ENCODE data around the gene MFAP2.
"Not testable (repeated sequence)": the region's sequence is repeated elsewhere in the genome, so short reads cannot be mapped to it uniquely, and the experiment has no call there.

MFAP2 gene

DNA sequence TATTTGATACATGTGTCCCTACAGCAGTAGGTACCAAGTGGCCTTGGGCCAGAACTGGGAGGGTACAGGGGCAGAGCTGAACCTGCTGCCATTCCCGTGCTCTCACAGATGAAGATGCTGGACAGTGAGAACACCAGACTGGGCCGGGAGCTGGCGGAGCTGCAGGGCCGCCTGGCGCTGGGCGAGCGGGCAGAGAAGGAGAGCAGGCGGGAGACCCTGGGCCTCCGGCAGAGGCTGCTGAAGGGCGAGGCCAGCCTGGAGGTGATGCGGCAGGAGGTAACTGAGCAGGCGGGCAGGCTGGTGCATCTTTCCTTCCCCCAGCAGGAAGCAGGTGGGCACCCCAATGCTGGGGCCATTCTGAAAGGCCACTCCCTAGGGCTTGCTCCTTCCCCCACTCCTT lies 21.9 kb downstream of the MFAP2 start:
- no peak for DNase-seq

DNA sequence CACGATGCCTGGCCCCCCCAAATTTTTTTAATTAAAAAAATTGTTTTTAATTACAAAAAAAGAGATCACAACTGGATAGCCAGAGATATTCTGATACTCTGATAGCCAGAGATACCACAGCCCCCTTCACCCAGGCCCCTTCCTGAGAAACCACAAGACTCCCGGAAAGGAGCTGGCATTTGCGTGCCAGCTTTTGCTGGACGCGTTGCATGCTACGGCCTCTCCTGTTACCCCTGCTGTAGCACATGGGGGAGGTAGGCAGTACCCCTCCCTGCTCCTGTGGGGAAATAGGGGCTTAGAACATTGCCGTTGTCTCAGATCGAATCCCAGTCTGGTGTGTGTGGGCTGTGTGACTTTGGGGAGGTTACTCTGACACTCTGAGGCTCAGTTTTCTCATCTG lies 22.7 kb downstream of the MFAP2 start:
- DNase-seq, result no peak

DNA sequence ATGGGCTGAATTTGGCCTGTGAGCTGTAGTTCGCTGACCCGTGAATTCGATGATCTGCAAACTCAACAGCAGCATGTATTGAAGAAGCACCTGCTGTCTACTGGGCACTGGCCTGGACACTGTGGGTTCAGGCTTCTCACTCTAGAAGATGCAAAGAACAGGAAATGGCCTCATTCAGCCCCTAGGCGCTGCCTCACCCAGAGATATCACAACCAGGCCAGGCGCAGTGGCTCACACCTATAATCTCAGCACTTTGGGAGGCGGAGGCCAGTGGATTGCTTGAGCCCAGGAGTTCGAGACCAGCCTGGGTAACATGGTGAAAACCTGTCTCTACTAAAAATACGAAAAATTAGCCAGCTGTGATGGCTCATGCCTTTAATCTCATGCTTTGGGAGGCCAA lies 23.6 kb downstream of the MFAP2 start:
- no peak for DNase-seq

DNA sequence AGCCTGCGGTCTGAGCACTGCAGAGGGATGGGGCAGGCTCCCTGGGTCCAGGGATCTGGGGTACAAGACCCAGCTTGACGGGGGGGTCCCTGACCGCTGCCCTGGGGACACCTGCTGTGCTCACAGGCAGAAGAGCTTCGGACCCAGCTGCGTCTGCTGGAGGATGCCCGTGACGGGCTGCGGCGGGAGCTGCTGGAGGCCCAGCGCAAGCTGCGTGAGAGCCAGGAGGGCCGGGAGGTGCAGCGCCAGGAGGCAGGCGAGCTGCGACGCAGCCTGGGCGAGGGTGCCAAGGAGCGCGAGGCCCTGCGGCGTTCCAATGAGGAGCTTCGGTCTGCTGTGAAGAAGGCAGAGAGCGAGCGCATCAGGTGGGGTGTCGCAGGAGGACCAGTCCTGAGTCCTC lies 25.2 kb downstream of the MFAP2 start:
- DNase-seq, result no peak

DNA sequence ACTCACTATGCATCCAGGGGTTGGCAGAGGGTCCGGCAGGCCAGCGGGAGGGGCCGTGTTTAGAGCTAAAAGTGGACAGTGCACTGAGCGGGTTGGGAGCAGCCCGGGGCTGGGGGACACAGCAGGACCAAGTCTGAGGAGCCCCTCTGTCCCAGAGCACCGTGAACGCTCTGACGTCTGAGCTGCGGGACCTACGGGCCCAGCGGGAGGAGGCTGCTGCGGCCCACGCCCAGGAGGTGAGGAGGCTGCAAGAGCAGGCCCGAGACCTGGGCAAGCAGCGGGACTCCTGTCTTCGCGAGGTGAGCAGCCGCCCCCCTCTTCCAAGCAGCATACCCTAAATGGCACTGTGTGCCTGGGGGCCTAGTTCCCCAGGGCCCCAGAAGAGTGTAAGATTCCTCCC lies 25.8 kb downstream of the MFAP2 start:
- no peak for DNase-seq

DNA sequence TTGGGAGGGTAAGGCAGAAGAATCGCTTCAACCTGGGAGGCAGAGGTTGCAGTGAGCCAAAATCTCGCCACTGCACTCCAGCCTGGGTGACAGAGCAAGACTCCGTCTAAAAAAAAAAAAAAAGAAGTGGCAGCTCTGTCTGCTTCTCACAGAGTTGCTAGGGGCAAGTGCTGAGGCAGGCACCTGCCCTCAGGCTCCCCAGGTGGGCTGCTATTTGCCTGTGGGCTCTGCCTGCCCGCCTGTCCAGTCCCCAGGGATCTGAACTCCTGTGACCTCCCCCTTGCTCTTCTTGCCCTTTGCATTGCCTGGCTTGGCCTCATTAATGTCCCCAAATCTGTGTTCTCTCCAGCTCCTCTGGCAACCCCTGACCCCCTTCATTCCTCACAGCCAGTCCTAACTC lies 28.0 kb downstream of the MFAP2 start:
- not testable (repeated sequence) for DNase-seq

DNA sequence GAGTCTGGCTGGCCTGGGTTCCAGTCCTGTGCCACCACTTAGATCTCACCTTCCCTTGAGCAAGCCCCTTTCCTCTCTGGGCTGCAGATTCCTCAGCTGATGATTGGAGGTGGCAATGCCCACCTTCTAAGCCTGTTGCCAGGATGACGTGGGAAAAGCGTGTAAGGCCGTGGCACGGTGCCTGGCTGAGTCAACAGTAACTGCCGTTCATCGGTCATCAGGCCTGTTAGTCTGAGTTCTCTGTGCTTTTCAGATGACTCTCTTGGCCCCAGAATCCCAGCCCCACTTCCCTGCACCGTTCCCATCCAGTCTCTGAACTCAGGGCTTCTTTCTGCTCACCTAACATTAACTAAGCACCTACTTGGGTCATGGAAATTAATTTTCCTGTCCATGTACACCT lies 31.4 kb downstream of the MFAP2 start:
- not testable (repeated sequence) for DNase-seq

DNA sequence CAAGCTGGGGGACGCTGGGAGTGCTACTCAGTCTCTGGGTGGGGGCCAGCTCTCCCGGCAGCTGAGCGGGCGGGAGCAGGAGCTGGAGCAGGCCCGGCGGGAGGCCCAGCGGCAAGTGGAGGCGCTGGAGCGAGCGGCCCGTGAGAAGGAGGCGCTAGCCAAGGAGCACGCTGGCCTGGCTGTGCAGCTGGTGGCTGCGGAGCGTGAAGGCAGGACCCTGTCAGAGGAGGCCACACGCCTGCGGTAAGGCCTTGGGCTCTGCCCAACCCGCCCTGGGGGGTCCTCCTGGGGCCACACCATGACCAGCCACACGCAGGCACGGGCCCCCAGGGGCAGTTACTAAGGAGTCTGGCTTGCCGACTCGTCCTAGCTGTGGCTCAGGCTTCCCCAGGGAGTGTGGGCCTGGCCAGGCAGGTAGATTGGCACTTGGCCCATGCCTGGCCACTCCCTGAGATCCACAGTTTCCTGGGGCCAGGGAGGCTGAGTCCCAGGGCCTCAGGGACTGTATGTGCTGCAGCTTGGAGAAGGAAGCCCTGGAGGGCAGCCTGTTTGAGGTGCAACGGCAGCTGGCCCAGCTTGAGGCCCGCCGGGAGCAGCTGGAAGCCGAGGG lies 32.0 kb downstream of the MFAP2 start:
- DNase-seq, result not testable (repeated sequence)

DNA sequence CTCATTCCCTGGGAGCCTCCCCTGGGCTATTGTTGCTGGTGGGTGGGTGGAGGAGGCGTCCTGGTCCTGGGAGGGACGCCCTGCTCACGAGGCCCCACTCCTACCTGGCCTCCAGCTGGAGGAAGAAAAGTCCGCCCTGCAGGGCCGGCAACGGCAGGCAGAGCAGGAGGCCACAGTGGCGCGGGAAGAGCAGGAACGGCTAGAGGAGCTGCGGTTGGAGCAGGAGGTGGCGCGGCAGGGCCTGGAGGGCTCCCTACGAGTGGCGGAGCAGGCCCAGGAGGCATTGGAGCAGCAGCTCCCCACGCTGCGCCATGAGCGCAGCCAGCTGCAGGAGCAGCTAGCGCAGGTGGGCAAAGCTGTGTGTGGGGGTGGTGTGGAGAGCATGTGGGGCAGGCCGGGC lies 33.8 kb downstream of the MFAP2 start:
- DNase-seq, result no peak

DNA sequence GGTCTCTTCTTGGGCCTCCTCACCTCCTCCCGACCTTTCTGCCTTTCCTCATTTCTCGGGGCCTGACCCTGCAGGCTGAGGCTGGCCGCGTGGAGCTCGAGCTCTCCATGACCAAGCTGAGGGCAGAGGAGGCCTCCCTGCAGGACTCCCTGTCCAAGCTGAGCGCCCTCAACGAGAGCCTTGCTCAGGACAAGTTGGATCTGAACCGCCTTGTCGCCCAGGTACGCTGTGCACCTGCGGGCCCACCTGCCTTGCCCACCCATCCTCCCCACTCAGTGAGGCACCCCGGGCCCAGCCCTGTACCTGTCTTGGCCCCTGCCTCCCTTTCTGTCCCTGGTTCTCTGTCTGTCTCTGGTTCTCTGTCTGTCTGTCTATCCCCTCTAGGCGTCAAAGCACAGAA lies 34.2 kb downstream of the MFAP2 start:
- DNase-seq, result not testable (repeated sequence)

DNA sequence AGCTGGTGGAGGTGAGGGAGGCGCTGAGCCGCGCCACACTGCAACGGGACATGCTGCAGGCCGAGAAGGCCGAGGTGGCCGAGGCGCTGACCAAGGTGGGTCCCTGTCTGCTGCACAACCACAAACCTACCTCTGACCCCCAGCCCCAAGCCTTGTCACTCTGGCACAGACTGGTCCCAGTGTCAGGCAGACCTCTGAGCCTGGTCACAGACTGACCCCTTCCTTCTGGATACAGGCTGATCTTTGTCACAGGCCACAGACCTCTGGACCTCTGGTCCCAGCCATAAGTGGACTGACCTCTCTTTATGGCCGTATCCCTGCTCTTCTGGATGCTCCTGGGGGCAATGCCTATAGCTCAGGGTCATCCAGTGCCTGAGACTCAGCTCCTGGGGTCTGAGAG lies 34.9 kb downstream of the MFAP2 start:
- DNase-seq, result not testable (repeated sequence)

DNA sequence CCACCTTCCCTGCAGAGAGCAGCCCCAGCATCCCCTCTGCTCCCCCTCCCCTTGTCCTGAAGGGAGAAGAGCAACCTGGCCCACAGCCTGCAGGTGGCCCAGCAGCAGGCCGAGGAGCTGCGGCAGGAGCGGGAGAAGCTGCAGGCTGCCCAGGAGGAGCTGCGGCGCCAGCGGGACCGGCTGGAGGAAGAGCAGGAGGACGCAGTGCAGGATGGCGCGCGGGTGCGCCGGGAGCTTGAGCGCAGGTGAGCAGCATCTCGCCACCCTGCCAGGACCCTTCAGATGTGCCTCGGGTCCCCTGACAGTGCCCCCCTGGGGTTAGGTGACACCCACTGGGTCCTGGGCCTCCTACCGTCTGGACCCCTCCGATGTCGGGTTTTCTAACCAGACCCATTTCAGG lies 36.4 kb downstream of the MFAP2 start:
- no peak for DNase-seq

DNA sequence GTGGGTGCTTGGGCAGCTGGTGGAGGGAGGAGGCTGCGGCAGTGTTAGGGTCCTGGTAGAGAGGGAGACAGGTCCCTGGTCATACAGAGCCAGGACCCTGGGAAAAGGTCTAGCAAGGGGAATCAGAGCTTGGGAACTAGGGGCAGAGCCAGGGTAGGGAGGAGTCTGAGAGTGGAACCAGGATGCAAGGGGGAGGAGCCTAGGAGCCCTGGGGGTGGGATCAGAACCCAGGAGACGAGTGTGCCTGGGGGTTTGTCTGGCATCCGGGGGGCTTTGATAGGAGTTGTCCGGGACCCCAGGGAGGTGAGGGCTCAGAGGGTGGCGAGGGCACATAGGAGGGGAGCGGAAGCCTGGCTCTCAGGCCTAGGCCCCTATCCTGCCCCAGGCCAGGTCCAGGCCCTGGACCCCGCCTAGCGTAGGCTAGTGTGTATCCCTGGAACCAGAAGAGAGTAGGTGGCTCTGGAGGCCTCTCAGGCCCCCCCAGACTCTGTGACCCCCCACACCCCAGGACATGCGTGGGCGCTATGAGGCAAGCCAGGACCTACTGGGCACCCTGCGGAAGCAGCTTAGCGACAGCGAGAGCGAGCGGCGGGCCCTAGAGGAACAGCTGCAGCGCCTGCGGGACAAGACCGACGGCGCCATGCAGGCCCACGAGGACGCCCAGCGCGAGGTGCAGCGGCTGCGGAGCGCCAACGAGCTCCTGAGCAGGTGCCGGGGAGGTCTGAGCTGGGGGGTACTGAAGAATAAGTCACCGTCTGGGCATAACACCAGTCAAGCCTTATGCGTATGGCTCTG lies 40.8 kb downstream of the MFAP2 start:
- DNase-seq, result not testable (repeated sequence)

DNA sequence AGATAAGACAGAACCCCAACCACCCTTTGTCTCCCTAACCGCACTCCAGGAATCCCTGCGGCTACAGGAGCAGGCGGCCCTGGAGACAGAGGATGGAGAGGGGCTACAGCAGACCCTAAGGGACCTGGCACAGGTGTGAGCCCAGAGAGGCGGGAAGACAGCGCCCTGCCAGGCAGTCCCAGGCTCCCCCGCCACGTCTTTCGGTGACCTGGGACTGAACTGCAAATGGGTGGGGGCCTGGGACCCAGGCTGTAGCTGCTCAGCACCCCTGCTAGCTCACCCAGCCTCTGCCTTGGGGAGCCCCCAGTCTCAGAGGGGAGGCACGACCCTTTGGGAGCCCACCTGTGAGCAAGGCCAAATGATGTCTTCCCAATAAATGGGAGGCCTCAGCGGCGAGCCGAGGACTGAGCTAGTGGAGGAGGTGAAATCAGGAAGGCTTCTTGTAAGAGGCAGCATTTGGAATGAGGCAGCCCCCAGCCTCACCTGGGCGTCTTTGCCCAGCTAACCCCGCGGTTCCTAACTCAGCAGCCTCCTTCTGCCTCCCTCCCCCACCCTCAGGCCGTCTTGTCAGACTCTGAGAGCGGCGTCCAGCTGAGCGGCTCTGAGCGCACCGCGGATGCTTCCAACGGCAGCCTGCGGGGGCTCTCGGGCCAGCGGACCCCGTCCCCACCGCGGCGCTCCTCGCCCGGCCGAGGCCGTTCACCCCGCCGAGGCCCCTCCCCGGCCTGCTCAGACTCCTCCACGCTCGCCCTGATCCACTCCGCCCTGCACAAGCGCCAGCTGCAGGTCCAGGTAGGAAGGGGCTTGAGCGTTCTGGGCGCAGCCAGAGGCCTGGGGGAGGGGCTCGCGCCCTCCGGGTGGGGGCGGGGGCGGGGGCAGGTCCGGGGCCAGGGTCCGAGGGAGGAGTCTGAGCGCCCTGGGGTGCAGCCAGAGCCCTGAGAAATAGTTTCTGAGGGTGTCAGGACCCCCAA lies 41.8 kb downstream of the MFAP2 start:
- DNase-seq, result no peak

DNA sequence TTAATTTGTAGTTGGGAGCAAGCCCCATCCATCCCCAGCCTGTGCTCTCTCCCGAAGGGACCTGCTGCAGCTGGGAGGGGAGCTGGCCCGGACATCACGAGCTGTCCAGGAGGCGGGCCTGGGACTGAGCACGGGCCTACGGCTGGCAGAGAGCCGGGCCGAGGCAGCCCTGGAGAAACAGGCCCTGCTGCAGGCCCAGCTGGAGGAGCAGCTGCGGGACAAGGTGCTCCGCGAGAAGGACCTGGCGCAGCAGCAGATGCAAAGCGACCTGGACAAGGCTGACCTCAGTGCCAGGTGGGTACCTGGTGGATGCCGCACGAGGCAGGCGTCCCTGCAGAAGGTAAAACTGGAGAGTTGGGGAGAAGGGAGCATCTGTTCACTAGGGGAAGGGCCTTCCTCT lies 43.8 kb downstream of the MFAP2 start:
- not testable (repeated sequence) for DNase-seq

DNA sequence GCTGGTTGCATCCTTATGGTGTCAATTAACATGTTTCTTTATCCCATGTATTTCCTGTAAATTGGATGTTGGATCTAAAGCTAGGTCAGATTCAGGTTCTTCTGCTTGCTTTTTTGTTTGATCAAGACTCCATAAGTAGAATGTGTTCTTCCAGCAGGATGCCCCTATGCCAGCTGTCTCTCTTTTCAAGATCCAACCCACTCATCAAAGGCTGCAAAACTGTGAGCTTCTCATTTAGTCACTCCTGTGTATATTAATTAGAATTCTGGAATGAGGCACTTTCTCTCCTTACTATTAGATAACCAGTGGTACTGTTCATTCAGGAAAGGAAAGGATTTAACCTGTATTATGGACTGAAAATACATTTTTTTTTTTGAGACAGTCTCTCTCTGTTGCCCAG lies 46.5 kb downstream of the MFAP2 start:
- not testable (repeated sequence) for DNase-seq

DNA sequence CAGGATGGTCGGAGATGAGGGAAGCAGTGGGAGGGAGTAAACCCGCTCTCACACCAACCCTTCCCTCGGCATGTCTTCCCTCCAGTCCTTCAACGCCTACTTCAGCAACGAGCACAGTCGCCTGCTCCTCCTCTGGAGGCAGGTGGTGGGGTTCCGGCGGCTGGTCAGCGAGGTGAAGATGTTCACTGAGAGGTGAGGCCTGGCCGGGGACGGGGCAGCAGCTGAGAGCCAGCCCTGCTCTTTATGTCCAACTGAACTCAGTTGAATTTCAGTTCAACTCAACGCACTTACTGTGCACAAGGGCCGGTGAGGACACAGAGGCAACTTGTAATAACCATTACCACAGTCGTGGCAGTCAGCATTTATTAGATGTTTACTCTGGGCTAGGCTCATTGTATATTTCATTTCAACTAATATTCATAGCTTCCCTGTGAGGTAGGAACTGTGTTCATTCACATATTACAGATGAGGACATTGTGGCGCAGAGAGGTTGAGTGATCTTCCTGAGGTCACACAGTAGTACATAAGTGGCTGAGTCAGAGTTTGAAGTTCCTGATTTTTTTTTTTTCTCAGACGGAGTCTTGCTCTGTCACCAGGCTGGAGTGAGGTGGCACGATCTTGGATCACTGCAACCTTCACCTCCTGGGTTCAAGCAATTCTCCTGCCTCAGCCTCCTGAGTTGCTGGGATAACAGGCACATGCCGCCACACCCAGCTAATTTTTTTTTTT lies 49.0 kb downstream of the MFAP2 start:
- DNase-seq, result not testable (repeated sequence)

DNA sequence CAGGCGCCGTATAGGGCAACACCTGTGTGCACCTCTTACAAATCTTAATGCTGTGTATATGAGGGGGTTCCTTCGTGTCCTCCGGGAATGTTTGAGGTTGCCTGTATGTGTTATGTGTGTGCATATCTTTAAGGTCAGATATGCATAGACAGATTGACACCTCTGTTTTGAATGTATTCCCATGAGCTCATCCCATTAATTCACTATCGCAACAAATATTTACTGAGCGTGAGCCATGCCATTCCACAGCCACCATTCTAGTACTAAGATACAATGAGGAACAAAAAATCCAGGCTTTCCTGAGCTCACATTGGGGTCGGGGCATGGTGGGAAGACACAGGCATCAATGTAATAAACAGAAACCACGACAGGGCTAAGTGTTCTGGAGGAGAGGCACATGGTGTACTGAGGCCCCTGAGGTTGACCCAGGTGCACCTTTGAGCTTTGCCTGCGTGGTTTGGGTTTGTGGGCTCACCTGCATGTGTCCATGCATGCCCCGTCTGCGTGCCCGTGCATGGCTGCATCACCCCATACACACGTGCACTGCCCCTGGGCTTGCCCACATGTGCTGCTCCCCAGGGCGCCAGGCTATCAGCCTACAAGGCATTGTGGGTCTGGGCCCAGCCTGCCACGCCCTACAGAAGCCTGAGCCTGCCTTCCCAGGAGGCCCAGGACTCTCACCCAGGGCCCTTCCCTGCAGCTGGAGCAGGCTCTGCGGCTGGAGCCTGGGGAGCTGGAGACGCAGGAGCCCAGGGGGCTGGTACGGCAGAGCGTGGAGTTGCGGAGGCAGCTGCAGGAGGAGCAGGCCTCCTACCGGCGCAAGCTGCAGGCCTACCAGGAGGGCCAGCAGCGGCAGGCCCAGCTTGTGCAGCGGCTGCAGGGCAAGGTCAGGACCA lies 51.0 kb downstream of the MFAP2 start:
- not testable (repeated sequence) for DNase-seq

DNA sequence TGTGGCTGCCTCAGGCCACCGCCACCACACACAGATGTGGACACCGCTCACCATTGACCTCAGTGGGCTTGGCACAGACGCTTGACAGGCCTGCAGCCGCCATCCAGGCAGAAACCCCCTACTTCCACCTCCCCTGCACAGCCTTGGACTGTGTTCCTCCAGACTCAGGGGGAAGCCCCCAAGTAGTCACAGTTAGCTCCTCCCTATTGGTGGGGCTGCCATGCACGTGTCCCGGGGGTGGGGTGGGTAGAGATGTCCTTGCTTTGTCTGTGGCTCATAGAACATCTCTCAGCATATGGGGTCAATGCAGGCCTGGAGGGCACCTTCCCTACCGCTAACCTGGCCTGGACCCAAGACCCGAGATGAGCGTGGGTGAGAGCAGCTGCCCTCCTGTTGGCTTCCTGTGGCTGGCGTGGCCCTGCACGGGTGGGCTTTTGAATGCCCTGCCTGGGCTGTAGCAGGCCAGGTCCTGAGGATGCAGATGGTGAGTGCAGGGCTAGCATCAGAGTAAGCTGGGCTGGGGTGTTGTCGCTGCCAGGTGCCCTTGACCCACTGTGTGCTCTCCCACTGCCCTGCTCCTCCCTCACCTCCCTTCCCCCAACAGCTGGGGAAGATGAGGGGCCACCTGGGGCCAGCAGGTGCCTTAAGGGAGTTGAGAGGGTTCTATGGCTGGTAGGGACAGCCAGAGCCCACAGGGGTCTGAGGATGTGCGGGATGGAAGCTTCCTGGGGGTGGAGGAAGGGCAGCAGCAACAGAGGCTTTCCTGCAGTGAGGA lies 52.5 kb downstream of the MFAP2 start:
- no peak for DNase-seq

DNA sequence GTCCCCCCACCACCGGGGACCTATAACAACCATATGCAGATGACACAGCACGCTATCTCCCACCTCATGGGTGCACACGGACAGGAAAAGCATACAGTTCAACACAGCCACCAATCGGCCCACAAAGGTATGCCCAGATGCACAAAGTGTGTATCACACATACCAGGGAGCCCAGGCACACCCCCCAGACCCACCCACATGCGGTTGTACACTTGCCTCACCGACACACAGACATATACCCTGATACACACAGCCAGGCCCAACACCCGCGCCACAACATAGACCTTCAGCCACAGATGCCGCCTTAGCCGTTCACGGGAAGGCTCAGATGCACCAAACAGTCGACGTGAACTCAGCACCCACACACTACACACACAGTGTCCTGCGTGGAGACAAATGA lies 53.2 kb downstream of the MFAP2 start:
- no peak for DNase-seq

Measured in CD4-positive, alpha-beta T cell treated with Interleukin-4 for 1 hour (primary cell).